Gastroesophageal sphincter (tissue), 4 donors: Measurements from ENCODE around the gene C20orf144. TPM values are rescaled to one million over a fixed set of nuclear protein-coding genes. Genes with fewer than 3 reads are reported as not detected.

Experiments
- ATAC-seq: fragments of 150-250 bp; one replicate; pipeline ENCODE4 v1.9.1; 2016; ENCODE audit warnings: mild to moderate bottlenecking, moderate library complexity
- H3K27ac ChIP-seq, 4 donors: fragments of 200-600 bp; sonication (generic) in 3 of 4; 1 replicate in 3 of 4; 2 replicates in 1 of 4; pipeline ENCODE4 v1.5.1; 2016 to 2019
- H3K27me3 ChIP-seq: fragments of 200-600 bp; sonication (generic); one replicate; pipeline ENCODE4 v1.5.1; 2019
- H3K36me3 ChIP-seq, 2 donors: fragments of 200-600 bp; sonication (generic); one replicate each; pipeline ENCODE4 v1.5.1; 2019; ENCODE audit warnings: control low read depth in 1 of 2
- H3K4me1 ChIP-seq, 3 donors: fragments of 200-600 bp; sonication (generic); 1 replicate in 2 of 3; 2 replicates in 1 of 3; pipeline ENCODE4 v1.5.1; 2016 to 2019; ENCODE audit warnings: control low read depth in 2 of 3
- H3K4me3 ChIP-seq, 2 donors: fragments of 200-600 bp; sonication (generic); one replicate each; pipeline ENCODE4 v1.5.1; 2019; ENCODE audit warnings: mild to moderate bottlenecking in 1 of 2, moderate library complexity in 1 of 2
- H3K9me3 ChIP-seq, 3 donors: fragments of 200-600 bp; sonication (generic); one replicate each; pipeline ENCODE4 v1.5.1; 2017 to 2019; ENCODE audit warnings: control low read depth in 2 of 3
- CTCF ChIP-seq, 4 experiments: fragments of 200-600 bp in 2 of 4; fragments of 450-650 bp in 2 of 4; sonication (generic) in 1 of 4; IDR thresholded peaks; one replicate each; pipeline ENCODE4 v1.5.1; 2017 to 2019; ENCODE audit warnings: antibody characterized with exemption in 4 of 4, mild to moderate bottlenecking in 2 of 4, moderate library complexity in 2 of 4
- EP300 ChIP-seq: sonication (generic); formaldehyde crosslinking; IDR thresholded peaks from one replicate; pipeline ENCODE4 v1.6.1; 2017; ENCODE audit warnings: antibody characterized with exemption, mild to moderate bottlenecking
- POLR2A ChIP-seq, 2 donors: fragments of 450-650 bp; IDR thresholded peaks; one replicate each; pipeline ENCODE4 v1.6.1; 2017; ENCODE audit warnings: antibody characterized with exemption in 2 of 2, mild to moderate bottlenecking in 2 of 2, moderate library complexity in 1 of 2
- POLR2AphosphoS5 ChIP-seq: sonication (generic); formaldehyde crosslinking; IDR thresholded peaks from one replicate; pipeline ENCODE4 v1.6.1; 2017; ENCODE audit warnings: antibody characterized with exemption
- WGBS, 2 donors: methylation state at CpG; one replicate each; pipeline ENCODE4 v1.1.5; 2018; ENCODE audit warnings: low coverage in 1 of 2; 5-methylcytosine and 5-hydroxymethylcytosine counted together
- total RNA-seq, 4 donors: library from RNA; depleted of rRNA; stranded (reverse); fragments of >200 nt; gene quantifications; one replicate each; pipeline ENCODE4 v1.1.0, GENCODE V29; 2016

Gene C20orf144
- total RNA-seq, 4 donors from 2014 or later = not detected

- no peak for TF ChIP-seq POLR2A (IDR thresholded peaks at IDR 0.05)
- no peak for TF ChIP-seq CTCF (IDR thresholded peaks at IDR 0.05)
- H3K27me3 ChIP-seq = no peaks in the 10 kb centered on the region
- ATAC-seq = no peak
- no peak overlapping the region for H3K27ac ChIP-seq
- H3K9me3 ChIP-seq = no peaks in the 10 kb centered on the region
- H3K36me3 ChIP-seq = peaks cover 0 to 80% of the 10 kb centered on the region in 2 donors
- WGBS, 2 donors = 57 to 73% methylated on average over 11 to 13 of the region's 14 CpGs
- no peak overlapping the region for H3K4me3 ChIP-seq
- no peaks in the 10 kb centered on the region for H3K4me1 ChIP-seq
Observed at GRCh38 chr20:33710681-33711445, 48.7 kb downstream of the C20orf144 start.

GRCh38 chr20:33711446-33711738, 49.3 kb downstream of the C20orf144 start:
- Histone ChIP-seq H3K27me3 (no peaks in the 10 kb centered on the region), H3K4me1 (no peaks in the 10 kb centered on the region), H3K9me3 (no peaks in the 10 kb centered on the region), H3K36me3 (peaks cover 0 to 75% of the 10 kb centered on the region in 2 donors), H3K4me3 (no peak overlapping the region), H3K27ac (no peak overlapping the region)
- TF ChIP-seq CTCF (IDR thresholded peaks at IDR 0.05) = no peak
- no peak for TF ChIP-seq POLR2A (IDR thresholded peaks at IDR 0.05)
- TF ChIP-seq POLR2AphosphoS5 = no peak
- no peak for TF ChIP-seq EP300
- ATAC-seq = no peak
- no CpG with 5 or more reads among the region's 1 CpG for WGBS, 2 donors

Other genes with a start within 250 kb of the C20orf144 start
- gene SNTA1, start 218.6 kb upstream of the C20orf144 start, total RNA-seq = 10 to 100 TPM; 26.8 to 54.6 (median 51.9) TPM
- 10 to 100 TPM; 11.1 to 17.4 (median 14.2) TPM for gene CBFA2T2, start 172.2 kb upstream of the C20orf144 start, total RNA-seq
- gene ACTL10, start 4.6 kb downstream of the C20orf144 start, total RNA-seq = 1 to 10 TPM in 3 of 4 donors, under 1 TPM in 1; 0.54 to 2.7 (median 2.1) TPM
- 10 to 100 TPM; 30.6 to 71.9 (median 52.9) TPM for gene NECAB3, start 12.1 kb downstream of the C20orf144 start, total RNA-seq
- 1 to 10 TPM in 3 of 4 donors, under 1 TPM in 1; 0.57 to 4.4 (median 1.5) TPM for gene E2F1, start 24.1 kb downstream of the C20orf144 start, total RNA-seq
- 1 to 10 TPM; 4.4 to 8.9 (median 6.8) TPM for gene PXMP4, start 58.0 kb downstream of the C20orf144 start, total RNA-seq
- gene ZNF341, start 69.7 kb downstream of the C20orf144 start, total RNA-seq = 1 to 10 TPM; 1.7 to 4.4 (median 2.9) TPM
- 100 to 1,000 TPM in 3 of 4 donors, 10 to 100 TPM in 1; 93.4 to 118 (median 112) TPM for gene CHMP4B, start 149.0 kb downstream of the C20orf144 start, total RNA-seq